ENCODE data around the gene TVP23A.

The TVP23A gene

GRCh38 chr16:10822702-10823101 lies 4.1 kb upstream of the TVP23A start:
- TF ChIP-seq CEBPB (IDR thresholded peaks at IDR 0.05) (no peak), TCF12 (IDR thresholded peaks at IDR 0.05; ENCODE audit: low read depth) (no peak), NFIC (IDR thresholded peaks at IDR 0.05) (no peak), TEAD4 (IDR thresholded peaks at IDR 0.05) (no peak), ZBTB7A (IDR thresholded peaks at IDR 0.05; ENCODE audit: low read depth) (no peak), EP300 (IDR thresholded peaks at IDR 0.05; ENCODE audit: borderline replicate concordance) (no peak), EGR1 (IDR thresholded peaks at IDR 0.05) (no peak)

GRCh38 chr16:10820546-10820945 lies 2.0 kb upstream of the TVP23A start:
- no peak for TF ChIP-seq MAX (IDR thresholded peaks at IDR 0.05)
- no peak for TF ChIP-seq REST (IDR thresholded peaks at IDR 0.05; ENCODE audit: low read depth)
- TF ChIP-seq CEBPB (IDR thresholded peaks at IDR 0.05): no peak
- TF ChIP-seq EGR1 (IDR thresholded peaks at IDR 0.05): no peak
- TF ChIP-seq CREB1 (IDR thresholded peaks at IDR 0.05; ENCODE audit: low read depth): no peak

- TF ChIP-seq CEBPB (IDR thresholded peaks at IDR 0.05): no peak
- TF ChIP-seq TAF1 (IDR thresholded peaks at IDR 0.05; ENCODE audit: low read depth): no peak
- no peak for TF ChIP-seq RAD21 (IDR thresholded peaks at IDR 0.05; ENCODE audit: low read depth)
- TF ChIP-seq REST (IDR thresholded peaks at IDR 0.05; ENCODE audit: low read depth): no peak
- TF ChIP-seq CREB1 (IDR thresholded peaks at IDR 0.05; ENCODE audit: low read depth): no peak
- no peak for TF ChIP-seq FOXM1 (IDR thresholded peaks at IDR 0.05; ENCODE audit: borderline replicate concordance, low read depth)
- TF ChIP-seq YY1 (IDR thresholded peaks at IDR 0.05; ENCODE audit: low read depth): no peak
- no peak for TF ChIP-seq TEAD4 (IDR thresholded peaks at IDR 0.05)
- TF ChIP-seq NFIC (IDR thresholded peaks at IDR 0.05): no peak
- TF ChIP-seq ZBTB7A (IDR thresholded peaks at IDR 0.05; ENCODE audit: low read depth): no peak
Observed at GRCh38 chr16:10817514-10817913, 1.1 kb downstream of the TVP23A start.

- TF ChIP-seq CEBPB (IDR thresholded peaks at IDR 0.05) (no peak), REST (IDR thresholded peaks at IDR 0.05; ENCODE audit: low read depth) (no peak), EP300 (IDR thresholded peaks at IDR 0.05; ENCODE audit: borderline replicate concordance) (no peak), USF1 (IDR thresholded peaks at IDR 0.05) (no peak), EGR1 (IDR thresholded peaks at IDR 0.05) (no peak), NFIC (IDR thresholded peaks at IDR 0.05) (no peak), TCF12 (IDR thresholded peaks at IDR 0.05; ENCODE audit: low read depth) (no peak), RAD21 (IDR thresholded peaks at IDR 0.05; ENCODE audit: low read depth) (no peak), MAX (IDR thresholded peaks at IDR 0.05) (no peak), TAF1 (IDR thresholded peaks at IDR 0.05; ENCODE audit: low read depth) (no peak), CREB1 (IDR thresholded peaks at IDR 0.05; ENCODE audit: low read depth) (no peak), YY1 (IDR thresholded peaks at IDR 0.05; ENCODE audit: low read depth) (no peak), ZBTB7A (IDR thresholded peaks at IDR 0.05; ENCODE audit: low read depth) (no peak)
Observed at GRCh38 chr16:10813099-10813455, 5.5 kb downstream of the TVP23A start.

- TF ChIP-seq TAF1 (IDR thresholded peaks at IDR 0.05; ENCODE audit: low read depth) (no peak), TEAD4 (IDR thresholded peaks at IDR 0.05) (no peak), FOXM1 (IDR thresholded peaks at IDR 0.05; ENCODE audit: borderline replicate concordance, low read depth) (no peak), MAX (IDR thresholded peaks at IDR 0.05) (no peak), YY1 (IDR thresholded peaks at IDR 0.05; ENCODE audit: low read depth) (no peak), CREB1 (IDR thresholded peaks at IDR 0.05; ENCODE audit: low read depth) (no peak), TCF12 (IDR thresholded peaks at IDR 0.05; ENCODE audit: low read depth) (no peak), ZBTB7A (IDR thresholded peaks at IDR 0.05; ENCODE audit: low read depth) (no peak), EP300 (IDR thresholded peaks at IDR 0.05; ENCODE audit: borderline replicate concordance) (no peak), CEBPB (IDR thresholded peaks at IDR 0.05) (no peak), USF1 (IDR thresholded peaks at IDR 0.05) (no peak), RAD21 (IDR thresholded peaks at IDR 0.05; ENCODE audit: low read depth) (no peak)
Observed at GRCh38 chr16:10812312-10813098, 6.1 kb downstream of the TVP23A start.
